ENCODE results near the gene RAB40C.

The RAB40C gene

GRCh38 chr16:672371-672770 lies 82.5 kb downstream of the RAB40C start:
- DNase-seq, result no peak

GRCh38 chr16:672851-673250 lies 83.0 kb downstream of the RAB40C start:
- no peak for DNase-seq

- no peak for DNase-seq
Observed at GRCh38 chr16:673399-673991, 83.6 kb downstream of the RAB40C start.

GRCh38 chr16:674214-674881 lies 84.5 kb downstream of the RAB40C start:
- no peak for DNase-seq

GRCh38 chr16:674968-675883 lies 85.4 kb downstream of the RAB40C start, which contains the start of gene RHBDL1:
TSS of gene RHBDL1 (plus strand) at chr16:675671. CDS start at chr16:675791, 120 bp downstream.
- DNase-seq, result peak; percentile 40

GRCh38 chr16:675884-676564 lies 86.2 kb downstream of the RAB40C start:
- DNase-seq, result no peak

- no peak for DNase-seq
Observed at GRCh38 chr16:676565-676902, 86.7 kb downstream of the RAB40C start.

- DNase-seq, result no peak
Observed at GRCh38 chr16:676913-677312, 87.0 kb downstream of the RAB40C start.

GRCh38 chr16:677316-678190 lies 87.7 kb downstream of the RAB40C start:
- DNase-seq, result no peak

GRCh38 chr16:678209-678857 lies 88.5 kb downstream of the RAB40C start:
- DNase-seq, result no peak

All from stimulated activated CD4-positive, alpha-beta T cell treated with anti-CD3 and anti-CD28 coated beads, Interleukin-15, amount 100 ng/mL, for 24 hours (primary cell).